Loucy (cell line): ENCODE results near the gene VIL1.

Source experiments
- H2AFZ ChIP-seq: fragments of 200-600 bp; sonication (generic); 2 replicates; pipeline ENCODE4 v1.6.0; 2016; ENCODE audit warnings: antibody characterized with exemption, mild to moderate bottlenecking, low read length, moderate library complexity
- H3F3A ChIP-seq: fragments of 200-600 bp; 2 replicates; pipeline ENCODE4 v1.6.0; 2016; ENCODE audit warnings: antibody characterized with exemption, low read depth, mild to moderate bottlenecking
- H3K27me3 ChIP-seq: fragments of 200-600 bp; sonication (generic); 2 replicates; pipeline ENCODE4 v1.6.1; 2014; ENCODE audit warnings: low read length, mild to moderate bottlenecking; ENCODE audit not compliant: insufficient read depth, poor library complexity, severe bottlenecking
- H3K36me3 ChIP-seq: fragments of 200-600 bp; sonication (generic); 2 replicates; pipeline ENCODE4 v1.6.1; 2016; ENCODE audit warnings: low read length; ENCODE audit not compliant: insufficient read depth
- H3K4me1 ChIP-seq: fragments of 200-600 bp; sonication (generic); 2 replicates; pipeline ENCODE4 v1.5.1; 2014; ENCODE audit warnings: low read length, mild to moderate bottlenecking; ENCODE audit not compliant: insufficient read depth, poor library complexity, severe bottlenecking
- H3K4me2 ChIP-seq: fragments of 200-600 bp; sonication (generic); 2 replicates; pipeline ENCODE4 v1.6.0; 2014; ENCODE audit warnings: antibody characterized with exemption, low read length, low read depth, mild to moderate bottlenecking; ENCODE audit not compliant: poor library complexity, severe bottlenecking
- H3K4me3 ChIP-seq: fragments of 200-600 bp; sonication (generic); 2 replicates; pipeline ENCODE4 v1.5.1; 2014; ENCODE audit warnings: low read length, mild to moderate bottlenecking, mixed read lengths; ENCODE audit not compliant: poor library complexity, severe bottlenecking
- H3K79me2 ChIP-seq: fragments of 200-600 bp; sonication (generic); 2 replicates; pipeline ENCODE4 v1.6.1; 2014; ENCODE audit warnings: low read length; ENCODE audit not compliant: insufficient read depth
- H3K9ac ChIP-seq: fragments of 200-600 bp; sonication (generic); 2 replicates; pipeline ENCODE4 v1.6.0; 2014; ENCODE audit warnings: mild to moderate bottlenecking, low read depth, low read length, moderate library complexity; ENCODE audit not compliant: poor library complexity, severe bottlenecking
- H3K9me2 ChIP-seq: fragments of 200-600 bp; sonication (generic); replicated peaks from 2 replicates; pipeline ENCODE4 v1.6.1; 2016; ENCODE audit warnings: low read depth, low read length, mixed read lengths
- H3K9me3 ChIP-seq: fragments of 200-600 bp; sonication (generic); 2 replicates; pipeline ENCODE4 v1.6.1; 2014; ENCODE audit warnings: mild to moderate bottlenecking, antibody characterized with exemption, low read length, low read depth; ENCODE audit not compliant: insufficient read depth
- H4K20me1 ChIP-seq: fragments of 200-600 bp; sonication (generic); 2 replicates; pipeline ENCODE4 v1.6.0; 2014; ENCODE audit warnings: antibody characterized with exemption, low read length, mild to moderate bottlenecking; ENCODE audit not compliant: insufficient read depth, poor library complexity, severe bottlenecking
- CTCF ChIP-seq: fragments of 200-600 bp; sonication (generic); conservative IDR thresholded peaks from 2 replicates; pipeline ENCODE4 v1.5.1; 2014; ENCODE audit warnings: mild to moderate bottlenecking, antibody characterized with exemption, low read length
- EZH2phosphoT487 ChIP-seq: fragments of 200-600 bp; IDR thresholded peaks from 2 replicates; pipeline ENCODE4 v1.6.1; 2018; ENCODE audit warnings: antibody characterized with exemption, mild to moderate bottlenecking, moderate library complexity, borderline replicate concordance

VIL1 gene

GRCh38 chr2:218418717-218419458 is at the start of gene VIL1:
TSS of gene VIL1 (plus strand) at chr2:218419123. CDS start at chr2:218423779, 4,656 bp downstream.
- Histone ChIP-seq H3K4me2 (no peak within 1 kb of the TSS), H2AFZ (no peak within 1 kb of the TSS), H4K20me1 (no peaks in the 10 kb centered on the region), H3K9me3 (no peaks in the 10 kb centered on the region), H3K4me3 (no peak within 1 kb of the TSS), H3K36me3 (no peaks in the 10 kb centered on the region), H3K27me3 (no peaks in the 10 kb centered on the region), H3K9me2 (no peaks in the 10 kb centered on the region), H3K4me1 (no peaks in the 10 kb centered on the region), H3K79me2 (no peaks in the 10 kb centered on the region), H3K9ac (no peak within 1 kb of the TSS), H3F3A (no peaks in the 10 kb centered on the region)
- TF ChIP-seq EZH2phosphoT487 (no peak), CTCF (no peak)

GRCh38 chr2:218369330-218369729 is 49.6 kb upstream of the VIL1 start:
- no peak overlapping the region for H3K4me3 ChIP-seq
- no peak for TF ChIP-seq EZH2phosphoT487
- H3F3A ChIP-seq: no peaks in the 10 kb centered on the region
- peaks cover 6% of the 10 kb centered on the region for H3K4me1 ChIP-seq
- H3K9ac ChIP-seq: no peak overlapping the region
- no peaks in the 10 kb centered on the region for H3K27me3 ChIP-seq
- H3K4me2 ChIP-seq: no peak overlapping the region
- H3K79me2 ChIP-seq: no peaks in the 10 kb centered on the region
- H3K36me3 ChIP-seq: no peaks in the 10 kb centered on the region
- no peaks in the 10 kb centered on the region for H3K9me3 ChIP-seq
- no peaks in the 10 kb centered on the region for H3K9me2 ChIP-seq
- no peak overlapping the region for H2AFZ ChIP-seq
- no peaks in the 10 kb centered on the region for H4K20me1 ChIP-seq

GRCh38 chr2:218370410-218371063 is 48.4 kb upstream of the VIL1 start:
- Histone ChIP-seq H3K4me1 (peaks cover 6% of the 10 kb centered on the region), H3K79me2 (no peaks in the 10 kb centered on the region), H3F3A (no peaks in the 10 kb centered on the region), H3K36me3 (no peaks in the 10 kb centered on the region), H3K27me3 (no peaks in the 10 kb centered on the region), H3K9ac (no peak overlapping the region), H3K9me3 (no peaks in the 10 kb centered on the region), H3K4me3 (no peak overlapping the region), H3K4me2 (no peak overlapping the region), H3K9me2 (no peaks in the 10 kb centered on the region), H2AFZ (no peak overlapping the region), H4K20me1 (no peaks in the 10 kb centered on the region)
- no peak for TF ChIP-seq EZH2phosphoT487
- no peak for TF ChIP-seq CTCF
